HFFc6 (cell line): ENCODE measurements around the gene CEP68. TPM values are rescaled to one million over a fixed set of nuclear protein-coding genes. Genes with fewer than 3 reads are reported as not detected.

Experiments used
- DNase-seq: peaks from one replicate; pipeline ENCODE4 v3.0.0-alpha.2; 2018
- H3K27ac Mint-ChIP-seq: 2 replicates; pipeline ENCODE4 v1.8.0; 2020; ENCODE audit warnings: mild to moderate bottlenecking, mixed read lengths
- H3K27me3 Mint-ChIP-seq: 2 replicates; pipeline ENCODE4 v1.8.0; 2021; ENCODE audit warnings: mild to moderate bottlenecking, moderate library complexity, mixed read lengths; ENCODE audit not compliant: insufficient read depth
- H3K36me3 Mint-ChIP-seq: 2 replicates; pipeline ENCODE4 v1.8.0; 2021; ENCODE audit warnings: low read depth, mixed read lengths
- H3K4me1 Mint-ChIP-seq: 2 replicates; pipeline ENCODE4 v1.8.0; 2020; ENCODE audit warnings: low read depth, mixed read lengths
- H3K4me3 Mint-ChIP-seq: 2 replicates; pipeline ENCODE4 v1.8.0; 2020; ENCODE audit warnings: mild to moderate bottlenecking, moderate library complexity, mixed read lengths
- H3K9me3 Mint-ChIP-seq: 2 replicates; pipeline ENCODE4 v1.8.0; 2020; ENCODE audit warnings: mild to moderate bottlenecking, mixed read lengths
- CTCF ChIP-seq: fragments of 200-600 bp; sonication (generic); IDR thresholded peaks from 2 replicates; pipeline ENCODE4 v1.5.0; 2021; ENCODE audit warnings: antibody characterized with exemption, mild to moderate bottlenecking
- total RNA-seq, 6 experiments: library from RNA; stranded (reverse); fragmentation: NEBNext Ultra II Directional; extraction: Animal tissue kit (Norgen Biotek cat#: 25700); gene quantifications; 2 replicates in 1 of 6; 3 replicates in 5 of 6; pipeline ENCODE4 v1.2.3, GENCODE V29; 2021

CEP68 gene
- total RNA-seq, 6 experiments from 2014 or later = 5.7 to 9.7 (median 7.1) TPM

GRCh38 chr2:65022189-65022588, 34.0 kb upstream of the CEP68 start:
- Mint-ChIP-seq H3K4me3 (no peak overlapping the region), H3K36me3 (peaks cover 11% of the 10 kb centered on the region), H3K27ac (no peak overlapping the region), H3K27me3 (no peaks in the 10 kb centered on the region; the same call in 1 of the 2 replicates), H3K9me3 (no peaks in the 10 kb centered on the region), H3K4me1 (peaks cover 12% of the 10 kb centered on the region)
- no peak for TF ChIP-seq CTCF
- no peak for DNase-seq

GRCh38 chr2:65023742-65024141, 32.5 kb upstream of the CEP68 start:
- H3K36me3 Mint-ChIP-seq = 0 out of 2 replicates have a peak, but pooled peaks cover under 1% of the 10 kb centered on the region
- TF ChIP-seq CTCF = no peak
- H3K27me3 Mint-ChIP-seq = no peaks in the 10 kb centered on the region; the same call in 1 of the 2 replicates
- peaks cover 21% of the 10 kb centered on the region for H3K4me1 Mint-ChIP-seq
- no peak for DNase-seq
- H3K9me3 Mint-ChIP-seq = no peaks in the 10 kb centered on the region
- H3K4me3 Mint-ChIP-seq = no peak overlapping the region
- peak overlapping the region; percentile 88 for H3K27ac Mint-ChIP-seq

- Mint-ChIP-seq H3K9me3 (no peaks in the 10 kb centered on the region), H3K27ac (peak overlapping the region; percentile 88), H3K4me3 (no peak overlapping the region), H3K27me3 (no peaks in the 10 kb centered on the region; the same call in 1 of the 2 replicates), H3K36me3 (no peaks in the 10 kb centered on the region), H3K4me1 (peaks cover 21% of the 10 kb centered on the region)
- no peak for TF ChIP-seq CTCF
- peak; percentile 49 for DNase-seq
Measured at GRCh38 chr2:65024149-65024829, 31.9 kb upstream of the CEP68 start.

- Mint-ChIP-seq H3K9me3 (no peaks in the 10 kb centered on the region), H3K27me3 (no peaks in the 10 kb centered on the region; the same call in 1 of the 2 replicates), H3K4me1 (peaks cover 21% of the 10 kb centered on the region), H3K36me3 (no peaks in the 10 kb centered on the region), H3K4me3 (no peak overlapping the region), H3K27ac (no peak overlapping the region)
- DNase-seq = no peak
- no peak for TF ChIP-seq CTCF
Measured at GRCh38 chr2:65025453-65026123, 30.6 kb upstream of the CEP68 start.

- TF ChIP-seq CTCF = no peak
- Mint-ChIP-seq H3K4me1 (peaks cover 21% of the 10 kb centered on the region), H3K36me3 (no peaks in the 10 kb centered on the region), H3K9me3 (no peaks in the 10 kb centered on the region), H3K4me3 (no peak overlapping the region), H3K27ac (no peak overlapping the region), H3K27me3 (no peaks in the 10 kb centered on the region; the same call in 1 of the 2 replicates)
- no peak for DNase-seq
Measured at GRCh38 chr2:65026154-65026553, 30.1 kb upstream of the CEP68 start.
